Calu3 (cell line): ENCODE measurements around the gene TAPT1. TPM values are rescaled to one million over a fixed set of nuclear protein-coding genes. Genes with fewer than 3 reads are reported as not detected.

Experiments used
- BruUV-seq: library from RNA; stranded (reverse); fragments of 400-500 nt; replicated peaks from 2 replicates; lab custom pipeline; 2021; lab: Mats Ljungman, UMichigan
- CTCF ChIA-PET: fragments of 300-600 bp; sonication (Branson Sonifier 250); formaldehyde crosslinking; loops from one replicate; lab custom pipeline; 2022; ENCODE audit warnings: antibody characterized with exemption; lab: Charles Lee
- DNase-seq: peaks from one replicate; pipeline ENCODE4 v3.0.0; 2022
- H3K27ac Mint-ChIP-seq: one replicate; pipeline ENCODE4 v1.8.0; 2022; ENCODE audit warnings: mixed read lengths; ENCODE audit not compliant: unreplicated experiment
- H3K27me3 Mint-ChIP-seq: one replicate; pipeline ENCODE4 v1.8.0; 2022; ENCODE audit warnings: mixed read lengths; ENCODE audit not compliant: unreplicated experiment
- H3K36me3 Mint-ChIP-seq: one replicate; pipeline ENCODE4 v1.8.0; 2022; ENCODE audit warnings: mild to moderate bottlenecking, moderate library complexity, mixed read lengths; ENCODE audit not compliant: insufficient read depth, unreplicated experiment
- H3K4me1 Mint-ChIP-seq: one replicate; pipeline ENCODE4 v1.8.0; 2022; ENCODE audit warnings: mild to moderate bottlenecking, low read depth, mixed read lengths; ENCODE audit not compliant: unreplicated experiment
- H3K4me3 Mint-ChIP-seq: one replicate; pipeline ENCODE4 v1.8.0; 2022; ENCODE audit warnings: mild to moderate bottlenecking, low read depth, moderate library complexity, mixed read lengths; ENCODE audit not compliant: unreplicated experiment
- H3K9me3 Mint-ChIP-seq: one replicate; pipeline ENCODE4 v1.8.0; 2022; ENCODE audit warnings: low read depth, mixed read lengths; ENCODE audit not compliant: unreplicated experiment
- intact Hi-C: fragments of 100-400 bp; cut with micrococcal nuclease; formaldehyde crosslinking; loops from one replicate; pipeline ENCODE4 v1.10.0; 2022; ENCODE audit not compliant: unreplicated experiment
- total RNA-seq: library from RNA; stranded (reverse); gene quantifications from 2 replicates; pipeline ENCODE4 v1.2.3, GENCODE V29; 2022
- TF ChIP-seq, protein P1 (sequence below): fragments of 200-600 bp; IDR thresholded peaks from one replicate; pipeline ENCODE4 v1.8.0; 2022; ENCODE audit warnings: antibody characterized with exemption; ENCODE audit not compliant: unreplicated experiment

Gene TAPT1
- total RNA-seq, 1 experiment from 2014 or later: 31.5 TPM

DNA sequence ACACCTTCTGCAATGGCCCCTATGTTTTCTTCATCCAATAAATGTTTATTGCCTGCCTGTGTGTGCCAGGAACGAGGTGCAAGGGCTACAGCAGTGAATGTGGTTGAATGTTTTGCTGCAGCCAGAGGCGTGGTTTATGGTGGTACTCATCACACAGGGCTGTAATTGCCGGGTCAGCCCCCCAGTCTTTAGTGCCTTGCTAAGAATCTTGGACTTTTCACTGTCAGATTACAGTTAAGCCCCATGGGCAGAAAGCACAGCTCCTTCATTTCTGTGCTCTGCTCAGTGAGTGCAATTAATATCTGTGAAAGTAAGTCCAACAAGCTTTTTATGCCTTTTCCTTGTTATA, 67.8 kb downstream of the TAPT1 start:
- BruUV-seq: no TSS peak
- TF ChIP-seq, protein P1, sequence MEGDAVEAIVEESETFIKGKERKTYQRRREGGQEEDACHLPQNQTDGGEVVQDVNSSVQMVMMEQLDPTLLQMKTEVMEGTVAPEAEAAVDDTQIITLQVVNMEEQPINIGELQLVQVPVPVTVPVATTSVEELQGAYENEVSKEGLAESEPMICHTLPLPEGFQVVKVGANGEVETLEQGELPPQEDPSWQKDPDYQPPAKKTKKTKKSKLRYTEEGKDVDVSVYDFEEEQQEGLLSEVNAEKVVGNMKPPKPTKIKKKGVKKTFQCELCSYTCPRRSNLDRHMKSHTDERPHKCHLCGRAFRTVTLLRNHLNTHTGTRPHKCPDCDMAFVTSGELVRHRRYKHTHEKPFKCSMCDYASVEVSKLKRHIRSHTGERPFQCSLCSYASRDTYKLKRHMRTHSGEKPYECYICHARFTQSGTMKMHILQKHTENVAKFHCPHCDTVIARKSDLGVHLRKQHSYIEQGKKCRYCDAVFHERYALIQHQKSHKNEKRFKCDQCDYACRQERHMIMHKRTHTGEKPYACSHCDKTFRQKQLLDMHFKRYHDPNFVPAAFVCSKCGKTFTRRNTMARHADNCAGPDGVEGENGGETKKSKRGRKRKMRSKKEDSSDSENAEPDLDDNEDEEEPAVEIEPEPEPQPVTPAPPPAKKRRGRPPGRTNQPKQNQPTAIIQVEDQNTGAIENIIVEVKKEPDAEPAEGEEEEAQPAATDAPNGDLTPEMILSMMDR: no peak
- CTCF ChIA-PET: interaction anchor here (0.5 to 0.7 kb wide), 2 partner anchors 61 to 1989 kb away, joined by 3 to 4 read pairs; no protein-coding TSS in a partner anchor
- no peak overlapping the region for H3K4me3 Mint-ChIP-seq
- no peak for DNase-seq
- no peaks in the 10 kb centered on the region for H3K27me3 Mint-ChIP-seq
- intact Hi-C loops: no loop called here
- H3K27ac Mint-ChIP-seq: no peak overlapping the region
- no peaks in the 10 kb centered on the region for H3K9me3 Mint-ChIP-seq
- H3K36me3 Mint-ChIP-seq: no peaks in the 10 kb centered on the region
- peaks cover 15% of the 10 kb centered on the region for H3K4me1 Mint-ChIP-seq

DNA sequence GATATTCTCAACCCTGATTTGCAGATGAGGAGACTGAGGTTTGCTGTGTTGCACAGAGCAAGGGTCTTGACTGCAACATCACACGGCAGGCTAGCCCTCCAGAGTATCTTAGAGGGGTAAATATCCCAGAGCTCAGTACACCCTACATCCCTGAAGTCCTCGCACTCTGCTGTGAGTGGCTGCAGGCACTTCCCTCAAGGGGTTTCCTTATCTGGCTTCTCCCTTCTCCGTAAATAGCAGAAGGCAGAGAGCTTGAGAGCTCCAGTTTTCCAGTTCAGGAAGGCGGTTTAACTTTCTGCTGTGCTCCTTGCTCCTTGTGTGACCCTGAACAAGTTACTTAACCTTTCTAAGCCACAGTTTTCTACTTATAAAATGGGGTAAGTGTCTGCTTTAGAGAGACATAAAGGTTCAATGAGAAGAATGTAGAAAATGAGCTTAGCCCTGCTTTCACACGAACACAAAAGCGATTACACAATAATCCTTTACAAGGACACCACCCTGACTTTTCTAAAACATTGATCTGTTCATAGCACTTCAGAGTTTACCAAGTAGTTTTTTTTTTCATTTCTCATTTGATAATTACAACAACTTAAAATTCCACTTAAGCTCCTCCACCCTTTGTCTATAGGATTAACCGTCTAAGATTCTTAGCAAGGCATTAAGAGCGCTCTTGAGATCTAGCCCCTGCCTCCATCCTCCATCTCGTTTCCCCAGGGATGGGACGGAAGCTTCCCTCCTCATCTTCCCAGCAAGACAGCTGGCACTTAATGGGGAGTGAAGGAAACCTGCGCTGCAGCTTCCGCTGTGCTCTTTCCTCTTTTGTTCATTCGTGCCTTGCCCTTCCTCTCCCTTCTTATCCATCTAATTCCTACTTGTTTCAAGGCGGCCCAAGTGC, 68.4 kb downstream of the TAPT1 start:
- Mint-ChIP-seq H3K27me3 (no peaks in the 10 kb centered on the region), H3K4me1 (peaks cover 15% of the 10 kb centered on the region), H3K9me3 (no peaks in the 10 kb centered on the region), H3K27ac (no peak overlapping the region), H3K36me3 (no peaks in the 10 kb centered on the region), H3K4me3 (no peak overlapping the region)
- no peak for DNase-seq
- BruUV-seq: no TSS peak
- TF ChIP-seq, protein P1: no peak
- intact Hi-C loops: no loop called here
- CTCF ChIA-PET: interaction anchor here (0.5 to 0.7 kb wide), 2 partner anchors 61 to 1988 kb away, joined by 3 to 4 read pairs; no protein-coding TSS in a partner anchor

DNA sequence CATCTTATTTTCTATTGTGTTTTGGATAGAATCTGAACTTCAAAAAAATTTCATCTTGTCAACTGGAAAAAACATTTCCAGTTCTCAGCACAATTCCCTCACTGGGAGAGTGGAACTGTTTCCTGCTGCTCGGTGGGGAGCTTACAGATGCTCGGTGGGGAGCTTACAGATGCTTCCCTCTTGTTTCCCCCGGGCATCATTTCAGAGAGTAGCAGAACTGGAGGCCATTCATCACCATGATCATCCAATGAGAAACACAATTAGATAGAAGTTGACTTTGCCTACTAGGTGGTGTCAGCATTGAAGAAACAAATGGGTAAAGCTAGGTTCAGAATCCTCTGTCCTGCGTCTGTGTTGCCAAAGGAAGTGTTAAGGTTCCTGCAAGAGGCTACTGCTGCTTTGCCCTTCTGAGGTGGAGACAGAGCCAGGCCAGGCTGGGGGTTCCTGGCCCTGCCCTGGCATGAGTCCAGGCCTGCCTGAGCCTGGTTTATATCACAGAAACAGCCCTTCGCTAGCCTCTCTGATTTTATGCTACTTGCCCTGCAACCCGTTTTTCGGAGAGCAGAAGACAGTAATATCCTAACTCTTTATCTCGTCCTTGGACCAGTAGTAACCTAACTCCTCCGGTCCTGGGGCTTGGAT, 70.6 kb downstream of the TAPT1 start:
- CTCF ChIA-PET: no interaction called here
- no peak for DNase-seq
- no peaks in the 10 kb centered on the region for H3K9me3 Mint-ChIP-seq
- no peaks in the 10 kb centered on the region for H3K36me3 Mint-ChIP-seq
- no peaks in the 10 kb centered on the region for H3K27me3 Mint-ChIP-seq
- intact Hi-C loops: no loop called here
- H3K4me3 Mint-ChIP-seq: no peak overlapping the region
- no TSS peak for BruUV-seq
- no peak overlapping the region for H3K27ac Mint-ChIP-seq
- TF ChIP-seq, protein P1: no peak
- peaks cover 15% of the 10 kb centered on the region for H3K4me1 Mint-ChIP-seq

DNA sequence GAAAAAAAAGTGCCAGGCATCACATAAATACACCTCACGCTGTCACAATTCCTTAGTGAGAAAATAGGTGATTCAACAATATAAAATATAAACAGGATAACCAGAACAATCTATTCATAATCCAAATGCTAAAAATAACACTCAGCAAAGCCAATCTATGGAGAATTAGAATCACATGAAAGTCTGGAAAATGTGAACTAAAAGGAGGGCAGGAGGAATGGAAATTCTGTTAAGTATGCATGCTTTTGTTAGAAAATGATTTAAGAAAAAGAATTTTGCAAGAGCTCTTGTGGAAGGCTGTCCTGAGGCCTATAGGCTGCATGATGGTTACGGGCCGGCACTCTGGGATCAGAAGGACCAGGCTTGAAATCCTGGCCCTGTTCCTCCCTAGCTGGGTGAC, 71.8 kb downstream of the TAPT1 start:
- TF ChIP-seq, protein P1: no peak
- Mint-ChIP-seq H3K27ac (no peak overlapping the region), H3K27me3 (no peaks in the 10 kb centered on the region), H3K4me1 (peaks cover 15% of the 10 kb centered on the region), H3K9me3 (no peaks in the 10 kb centered on the region), H3K4me3 (no peak overlapping the region), H3K36me3 (no peaks in the 10 kb centered on the region)
- CTCF ChIA-PET: interaction anchor here (0.7 kb wide), 1 partner anchor 93 kb away, joined by 3 read pairs; no protein-coding TSS in a partner anchor
- DNase-seq: no peak
- no TSS peak for BruUV-seq
- intact Hi-C loops: no loop called here
